Coronary artery (tissue), 2 donors: ENCODE measurements around the gene NKAP.

Experiments
- DNase-seq: peaks from one replicate; pipeline ENCODE4 v3.0.0-alpha.2; 2017; ENCODE audit warnings: low spot score
- H3K27ac ChIP-seq, 2 donors: fragments of 200-600 bp; sonication (generic); one replicate each; pipeline ENCODE4 v1.5.1; 2016 to 2019
- H3K4me3 ChIP-seq: fragments of 200-600 bp; sonication (generic); 2 replicates; pipeline ENCODE4 v1.5.1; 2016; ENCODE audit warnings: mild to moderate bottlenecking, moderate library complexity
- TF ChIP-seq, protein P1 (sequence below): fragments of 200-600 bp; sonication (generic); IDR thresholded peaks from one replicate; pipeline ENCODE4 v1.5.1; 2019; ENCODE audit warnings: antibody characterized with exemption

The NKAP gene

GRCh38 chrX:119871245-119871598, 72.3 kb downstream of the NKAP start:
- TF ChIP-seq, protein P1, sequence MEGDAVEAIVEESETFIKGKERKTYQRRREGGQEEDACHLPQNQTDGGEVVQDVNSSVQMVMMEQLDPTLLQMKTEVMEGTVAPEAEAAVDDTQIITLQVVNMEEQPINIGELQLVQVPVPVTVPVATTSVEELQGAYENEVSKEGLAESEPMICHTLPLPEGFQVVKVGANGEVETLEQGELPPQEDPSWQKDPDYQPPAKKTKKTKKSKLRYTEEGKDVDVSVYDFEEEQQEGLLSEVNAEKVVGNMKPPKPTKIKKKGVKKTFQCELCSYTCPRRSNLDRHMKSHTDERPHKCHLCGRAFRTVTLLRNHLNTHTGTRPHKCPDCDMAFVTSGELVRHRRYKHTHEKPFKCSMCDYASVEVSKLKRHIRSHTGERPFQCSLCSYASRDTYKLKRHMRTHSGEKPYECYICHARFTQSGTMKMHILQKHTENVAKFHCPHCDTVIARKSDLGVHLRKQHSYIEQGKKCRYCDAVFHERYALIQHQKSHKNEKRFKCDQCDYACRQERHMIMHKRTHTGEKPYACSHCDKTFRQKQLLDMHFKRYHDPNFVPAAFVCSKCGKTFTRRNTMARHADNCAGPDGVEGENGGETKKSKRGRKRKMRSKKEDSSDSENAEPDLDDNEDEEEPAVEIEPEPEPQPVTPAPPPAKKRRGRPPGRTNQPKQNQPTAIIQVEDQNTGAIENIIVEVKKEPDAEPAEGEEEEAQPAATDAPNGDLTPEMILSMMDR = no peak
- no peak for DNase-seq
- peak overlapping the region; percentile 83 to 90 for H3K27ac ChIP-seq

More at GRCh38 chrX:119871245-119871598, 72.3 kb downstream of the NKAP start:
- H3K4me3 ChIP-seq = peak overlapping the region; percentile 75
